IMR-90 (cell line): Measurements from ENCODE around the gene ABCB6. TPM values are rescaled to one million over a fixed set of nuclear protein-coding genes. Genes with fewer than 3 reads are reported as not detected.

ENCODE experiments used
- ATAC-seq: fragments of 200-7000 bp; cut with Tn5 transposase; 2 replicates; pipeline ENCODE4 v1.9.1; 2020; ENCODE audit warnings: low read depth, mild to moderate bottlenecking, moderate library complexity
- BruUV-seq: library from RNA; stranded (reverse); fragments of 400-500 nt; replicated peaks from 2 replicates; lab custom pipeline; 2021; lab: Mats Ljungman, UMichigan
- CTCF ChIA-PET: fragments of 300-600 bp; formaldehyde crosslinking; extraction: SDS; loops from one replicate; lab custom pipeline; 2021; ENCODE audit warnings: antibody characterized with exemption; lab: Yijun Ruan, JAX
- POLR2A ChIA-PET: fragments of 300-600 bp; sonication (Branson Sonifier 250); formaldehyde crosslinking; loops from one replicate; lab custom pipeline; 2022; ENCODE audit warnings: antibody characterized with exemption; ENCODE audit not compliant: unreplicated experiment; lab: Charles Lee
- DNase-seq: peaks from one replicate; pipeline ENCODE4 v3.0.0; 2013
- H2AFZ ChIP-seq: replicated peaks from 2 replicates; pipeline ENCODE3; 2013; ENCODE audit warnings: low read length, mild to moderate bottlenecking; ENCODE audit not compliant: poor library complexity
- H2AK5ac ChIP-seq: 2 replicates; pipeline ENCODE4 v1.6.1; 2013; ENCODE audit warnings: low read depth, low read length, inconsistent platforms
- H2AK9ac ChIP-seq: replicated peaks from 2 replicates; pipeline ENCODE3; 2013; ENCODE audit warnings: mild to moderate bottlenecking, low read depth, low read length, moderate library complexity; ENCODE audit not compliant: poor library complexity
- H2BK120ac ChIP-seq: 2 replicates; pipeline ENCODE4 v1.6.1; 2013; ENCODE audit warnings: low read depth, low read length, inconsistent platforms
- H2BK15ac ChIP-seq: 3 replicates; pipeline ENCODE4 v1.6.1; 2013; ENCODE audit warnings: low read depth, low read length, inconsistent platforms
- H2BK20ac ChIP-seq: 2 replicates; pipeline ENCODE4 v1.6.1; 2013; ENCODE audit warnings: low read depth, mild to moderate bottlenecking, inconsistent platforms, low read length, moderate library complexity
- H2BK5ac ChIP-seq: 2 replicates; pipeline ENCODE4 v1.6.1; 2013; ENCODE audit warnings: mild to moderate bottlenecking, low read depth, low read length, inconsistent platforms; ENCODE audit not compliant: poor library complexity, severe bottlenecking
- H3K14ac ChIP-seq: replicated peaks from 2 replicates; pipeline ENCODE4 v1.6.1; 2013; ENCODE audit warnings: low read depth, low read length, inconsistent platforms
- H3K18ac ChIP-seq: 2 replicates; pipeline ENCODE4 v1.6.1; 2013; ENCODE audit warnings: low read depth, low read length, control low read depth
- H3K23ac ChIP-seq: 2 replicates; pipeline ENCODE4 v1.6.1; 2013; ENCODE audit warnings: low read depth, low read length, inconsistent platforms
- H3K27ac ChIP-seq: 2 replicates; pipeline ENCODE4 v1.5.1; 2013; ENCODE audit warnings: mild to moderate bottlenecking, control low read depth, low read length; ENCODE audit not compliant: insufficient read depth
- H3K27me3 ChIP-seq: 2 replicates; pipeline ENCODE4 v1.6.1; 2013; ENCODE audit warnings: low read length; ENCODE audit not compliant: control insufficient read depth, insufficient read depth
- H3K36me3 ChIP-seq: 2 replicates; pipeline ENCODE4 v1.6.1; 2013; ENCODE audit warnings: low read length, mixed read lengths; ENCODE audit not compliant: control insufficient read depth, insufficient read depth
- H3K4ac ChIP-seq: 2 replicates; pipeline ENCODE4 v1.6.1; 2013; ENCODE audit warnings: low read depth, low read length, inconsistent platforms
- H3K4me1 ChIP-seq: 2 replicates; pipeline ENCODE4 v1.6.1; 2013; ENCODE audit warnings: low read length, mixed read lengths; ENCODE audit not compliant: control insufficient read depth, insufficient read depth
- H3K4me2 ChIP-seq: 2 replicates; pipeline ENCODE4 v1.6.1; 2013; ENCODE audit warnings: low read depth, mild to moderate bottlenecking, control low read depth, low read length, moderate library complexity
- H3K4me3 ChIP-seq: 2 replicates; pipeline ENCODE4 v1.5.1; 2013; ENCODE audit warnings: low read depth, mild to moderate bottlenecking, control low read depth, low read length, moderate library complexity; ENCODE audit not compliant: insufficient read depth
- H3K56ac ChIP-seq: 2 replicates; pipeline ENCODE4 v1.6.1; 2013; ENCODE audit warnings: low read length, inconsistent platforms; ENCODE audit not compliant: insufficient read depth; ENCODE audit errors: extremely low read depth
- H3K79me1 ChIP-seq, 2 experiments: 2 replicates each; pipeline ENCODE4 v1.6.1; 2013; ENCODE audit warnings: low read length in 2 of 2, inconsistent platforms in 1 of 2, low read depth in 1 of 2
- H3K9ac ChIP-seq: 2 replicates; pipeline ENCODE4 v1.6.1; 2013; ENCODE audit warnings: low read depth, low read length, control low read depth
- H3K9me1 ChIP-seq: 2 replicates; pipeline ENCODE4 v1.6.1; 2013; ENCODE audit warnings: low read length, inconsistent platforms; ENCODE audit not compliant: insufficient read depth
- H3K9me3 ChIP-seq: 2 replicates; pipeline ENCODE4 v1.6.1; 2013; ENCODE audit warnings: low read length; ENCODE audit not compliant: control insufficient read depth, insufficient read depth
- H4K20me1 ChIP-seq: 2 replicates; pipeline ENCODE4 v1.6.1; 2013; ENCODE audit warnings: low read length, inconsistent platforms; ENCODE audit not compliant: insufficient read depth
- H4K5ac ChIP-seq: 2 replicates; pipeline ENCODE4 v1.6.1; 2013; ENCODE audit warnings: mild to moderate bottlenecking, low read depth, low read length, control low read depth
- H4K8ac ChIP-seq, 2 experiments: 2 replicates each; pipeline ENCODE4 v1.6.1; 2013; ENCODE audit warnings: low read depth in 2 of 2, low read length in 2 of 2, control low read depth in 1 of 2, inconsistent platforms in 1 of 2
- H4K91ac ChIP-seq: 2 replicates; pipeline ENCODE4 v1.6.1; 2013; ENCODE audit warnings: low read depth, low read length, inconsistent platforms; ENCODE audit not compliant: insufficient read depth
- BHLHE40 ChIP-seq: fragments of 150-350 bp; IDR thresholded peaks from 2 replicates; pipeline ENCODE4 v1.6.1; 2016; ENCODE audit warnings: mild to moderate bottlenecking, low read depth, low read length
- CEBPB ChIP-seq: IDR thresholded peaks from 2 replicates; pipeline ENCODE4 v1.6.1; 2012; ENCODE audit warnings: low read depth, low read length, improper control_type of control experiment
- CHD1 ChIP-seq: IDR thresholded peaks from 2 replicates; pipeline ENCODE4 v1.6.1; 2012; ENCODE audit warnings: low read depth, low read length, improper control_type of control experiment
- CTCF ChIP-seq: conservative IDR thresholded peaks from 2 replicates; pipeline ENCODE4 v1.5.1; 2012; ENCODE audit warnings: mild to moderate bottlenecking, low read depth, low read length, improper control_type of control experiment
- ELK1 ChIP-seq: fragments of 150-350 bp; IDR thresholded peaks from 2 replicates; pipeline ENCODE4 v1.6.1; 2016; ENCODE audit warnings: low read depth, mild to moderate bottlenecking, low read length, moderate library complexity, borderline replicate concordance
- FOS ChIP-seq: fragments of 150-350 bp; IDR thresholded peaks from 2 replicates; pipeline ENCODE4 v1.6.1; 2016; ENCODE audit warnings: low read depth, low read length
- MAFK ChIP-seq: IDR thresholded peaks from 2 replicates; pipeline ENCODE4 v1.6.1; 2012; ENCODE audit warnings: low read depth, low read length, improper control_type of control experiment
- MAZ ChIP-seq: IDR thresholded peaks from 2 replicates; pipeline ENCODE4 v1.6.1; 2012; ENCODE audit warnings: low read depth, mild to moderate bottlenecking, low read length, improper control_type of control experiment, moderate library complexity, borderline replicate concordance
- MXI1 ChIP-seq: IDR thresholded peaks from 2 replicates; pipeline ENCODE4 v1.6.1; 2012; ENCODE audit warnings: low read depth, mild to moderate bottlenecking, low read length, moderate library complexity, borderline replicate concordance
- NFE2L2 ChIP-seq: fragments of 150-350 bp; IDR thresholded peaks from 2 replicates; pipeline ENCODE4 v1.6.1; 2016; ENCODE audit warnings: low read depth, mild to moderate bottlenecking, low read length
- RCOR1 ChIP-seq: IDR thresholded peaks from 2 replicates; pipeline ENCODE4 v1.6.1; 2012; ENCODE audit warnings: mild to moderate bottlenecking, low read length, improper control_type of control experiment; ENCODE audit not compliant: insufficient replicate concordance
- RFX5 ChIP-seq: IDR thresholded peaks from 2 replicates; pipeline ENCODE4 v1.8.0; 2012; ENCODE audit warnings: low read depth, mild to moderate bottlenecking, low read length, moderate library complexity
- SMC3 ChIP-seq: fragments of 150-350 bp; IDR thresholded peaks from 2 replicates; pipeline ENCODE4 v1.6.1; 2016; ENCODE audit warnings: low read depth, mild to moderate bottlenecking, antibody characterized with exemption, low read length, moderate library complexity
- USF2 ChIP-seq: fragments of 150-350 bp; IDR thresholded peaks from 2 replicates; pipeline ENCODE4 v1.6.1; 2017; ENCODE audit warnings: mild to moderate bottlenecking, antibody characterized with exemption, low read length, low read depth
- WGBS, 2 experiments: methylation state at CpG; one replicate each; pipeline versions ENCODE4 v1.1.5 to v1.1.7; 2013; ENCODE audit warnings: missing lambda C conversion rate in 2 of 2; ENCODE audit not compliant: insufficient read length in 1 of 2; ENCODE audit errors: extremely low coverage in 2 of 2; 5-methylcytosine and 5-hydroxymethylcytosine counted together
- dilution Hi-C: fragments of 300-500 bp; cut with HindIII; formaldehyde crosslinking; loops from one replicate; pipeline ENCODE4 v1.14.3; 2018; ENCODE audit warnings: low sequenced_read_pairs; ENCODE audit not compliant: unreplicated experiment
- in situ Hi-C: fragments of 300-500 bp; cut with MboI; formaldehyde crosslinking; loops from 3 replicates; pipeline ENCODE4 v1.14.3; 2019; ENCODE audit warnings: low sequenced_read_pairs, inconsistent platforms, mixed read lengths
- intact Hi-C: fragments of 100-400 bp; cut with micrococcal nuclease; formaldehyde crosslinking; loops from 2 replicates; pipeline ENCODE4 v1.10.0; 2022
- polyA plus RNA-seq, 3 experiments: library from polyadenylated mRNA; depleted of rRNA; stranded (reverse); fragments of >200 nt; gene quantifications; 2 replicates each; pipeline ENCODE4 v1.2.3, GENCODE V29; 2012; ENCODE audit warnings: low replicate concordance in 1 of 3
- total RNA-seq: library from RNA; depleted of rRNA; stranded (reverse); fragments of >200 nt; gene quantifications from 2 replicates; pipeline ENCODE4 v1.2.3, GENCODE V29; 2012

ABCB6 gene
- total and polyA plus RNA-seq, 2 of the 4 experiments (the other 2 are of a cell fraction), result 12.5 to 24.7 TPM

- in situ Hi-C loops (no loop called here), intact Hi-C loops (no loop called here), dilution Hi-C loops (no loop called here)
- Histone ChIP-seq H2BK20ac (no peak overlapping the region), H2BK120ac (no peak overlapping the region), H2AFZ (no peak overlapping the region), H3K36me3 (peaks cover 43% of the 10 kb centered on the region), H2BK5ac (no peak overlapping the region), H3K4me2 (no peak overlapping the region), H3K9me3 (no peaks in the 10 kb centered on the region), H3K4me3 (no peak overlapping the region), H4K91ac (no peak overlapping the region), H3K9ac (no peak overlapping the region), H3K9me1 (0 out of 2 replicates have a peak, but pooled peaks cover 2% of the 10 kb centered on the region), H3K14ac (no peak overlapping the region), H4K8ac (no peak overlapping the region), H3K4me1 (0 out of 2 replicates have a peak, but pooled peaks cover 3% of the 10 kb centered on the region), H2AK9ac (peak overlapping the region; percentile 34), H3K27me3 (no peaks in the 10 kb centered on the region), H4K5ac (no peak overlapping the region), H3K18ac (no peak overlapping the region), H4K20me1 (peaks cover 14% of the 10 kb centered on the region; the same call in 1 of the 2 replicates), H3K56ac (no peak overlapping the region), H3K4ac (no peak overlapping the region), H2AK5ac (no peak overlapping the region), H3K79me1 (peaks cover 28 to 34% of the 10 kb centered on the region in 2 experiments), H2BK15ac (no peak overlapping the region), H3K27ac (no peak overlapping the region), H3K23ac (no peak overlapping the region)
- POLR2A ChIA-PET, result no interaction called here
- BruUV-seq, result no TSS peak
- CTCF ChIA-PET, result no interaction called here
- no peak for ATAC-seq
- DNase-seq, result no peak
- 46% methylated on average over 2 of the region's 8 CpGs; no CpG with 5 or more reads in 1 of the 2 experiments for WGBS, 2 experiments
- TF ChIP-seq CTCF (no peak), CHD1 (no peak), MAZ (no peak), FOS (no peak), CEBPB (no peak), BHLHE40 (no peak), SMC3 (no peak), MXI1 (no peak), NFE2L2 (no peak), ELK1 (no peak), RFX5 (no peak), USF2 (no peak), RCOR1 (no peak), MAFK (no peak)
Observed at GRCh38 chr2:219182331-219183150, 36.2 kb downstream of the ABCB6 start.
